Activated B cell treated with CpG ODN at 0.5 μM for 24 hours (primary cell): ENCODE results near the gene CFAP99. TPM values are rescaled to one million over a fixed set of nuclear protein-coding genes. Genes with fewer than 3 reads are reported as not detected.

Experiments
- ATAC-seq: fragments of 200-7000 bp; cut with Tn5 transposase; one replicate; pipeline ENCODE4 v1.10.0; 2021; ENCODE audit warnings: low read depth, mild to moderate bottlenecking, moderate library complexity
- CTCF ChIA-PET: fragments of 350-600 bp; sonication (Branson Sonifier 250); formaldehyde crosslinking; loops from one replicate; lab custom pipeline; 2021; ENCODE audit warnings: antibody characterized with exemption; lab: Charles Lee
- POLR2A ChIA-PET: fragments of 350-600 bp; sonication (Branson Sonifier 250); formaldehyde crosslinking; loops from one replicate; lab custom pipeline; 2021; ENCODE audit warnings: antibody characterized with exemption; lab: Charles Lee
- DNase-seq: peaks from one replicate; pipeline ENCODE4 v3.0.0; 2022
- H3K27ac Mint-ChIP-seq: one replicate; pipeline ENCODE4 v1.8.0; 2020; ENCODE audit warnings: mixed read lengths
- H3K27me3 Mint-ChIP-seq: one replicate; pipeline ENCODE4 v1.8.0; 2021; ENCODE audit warnings: mixed read lengths
- H3K36me3 Mint-ChIP-seq: one replicate; pipeline ENCODE4 v1.8.0; 2021; ENCODE audit warnings: low read depth, mixed read lengths
- H3K4me1 Mint-ChIP-seq: one replicate; pipeline ENCODE4 v1.8.0; 2021; ENCODE audit warnings: mixed read lengths
- H3K4me3 Mint-ChIP-seq: one replicate; pipeline ENCODE4 v1.8.0; 2020; ENCODE audit warnings: mild to moderate bottlenecking, mixed read lengths
- H3K9me3 Mint-ChIP-seq: one replicate; pipeline ENCODE4 v1.8.0; 2020; ENCODE audit warnings: mixed read lengths
- intact Hi-C: fragments of 100-400 bp; cut with micrococcal nuclease; formaldehyde crosslinking; loops from one replicate; pipeline ENCODE4 v1.15.1; 2024
- total RNA-seq: library from RNA; stranded (reverse); gene quantifications from 2 replicates; pipeline ENCODE4 v1.2.3, GENCODE V29; 2022
- TF ChIP-seq, protein P1 (sequence below): fragments of 200-600 bp; IDR thresholded peaks from one replicate; pipeline ENCODE4 v1.8.0; 2022; ENCODE audit warnings: antibody characterized with exemption, mild to moderate bottlenecking

CFAP99 gene
- total RNA-seq, 1 donor from 2014 or later, result not detected

DNA sequence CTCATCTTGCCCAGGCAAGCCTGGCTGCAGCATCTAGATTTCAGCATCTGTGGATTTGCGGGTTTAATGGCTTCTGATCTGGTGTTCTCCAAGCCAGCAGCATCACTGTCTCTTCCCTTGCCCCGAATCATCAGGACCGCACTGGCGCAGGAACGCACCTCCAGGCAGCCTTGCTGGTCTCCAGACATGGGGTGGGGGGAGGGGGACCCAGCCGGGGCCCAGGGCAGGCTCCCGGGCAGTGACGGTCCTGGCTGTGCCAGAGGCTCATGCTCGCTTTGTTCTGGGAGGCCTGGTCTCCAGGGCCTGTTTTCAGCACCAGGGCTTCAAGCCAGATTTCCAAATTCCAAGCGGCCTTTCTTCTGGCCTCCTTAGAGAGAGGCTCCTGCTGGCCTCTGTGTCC, 4.9 kb downstream of the CFAP99 start:
- Mint-ChIP-seq H3K4me3 (no peak overlapping the region), H3K9me3 (no peaks in the 10 kb centered on the region), H3K4me1 (peaks cover 23% of the 10 kb centered on the region), H3K27me3 (peaks cover 25% of the 10 kb centered on the region), H3K27ac (no peak overlapping the region), H3K36me3 (no peaks in the 10 kb centered on the region)
- intact Hi-C loops, result no loop called here
- ChIA-PET POLR2A (no interaction called here), CTCF (no interaction called here)
- no peak for DNase-seq
- TF ChIP-seq, protein P1, sequence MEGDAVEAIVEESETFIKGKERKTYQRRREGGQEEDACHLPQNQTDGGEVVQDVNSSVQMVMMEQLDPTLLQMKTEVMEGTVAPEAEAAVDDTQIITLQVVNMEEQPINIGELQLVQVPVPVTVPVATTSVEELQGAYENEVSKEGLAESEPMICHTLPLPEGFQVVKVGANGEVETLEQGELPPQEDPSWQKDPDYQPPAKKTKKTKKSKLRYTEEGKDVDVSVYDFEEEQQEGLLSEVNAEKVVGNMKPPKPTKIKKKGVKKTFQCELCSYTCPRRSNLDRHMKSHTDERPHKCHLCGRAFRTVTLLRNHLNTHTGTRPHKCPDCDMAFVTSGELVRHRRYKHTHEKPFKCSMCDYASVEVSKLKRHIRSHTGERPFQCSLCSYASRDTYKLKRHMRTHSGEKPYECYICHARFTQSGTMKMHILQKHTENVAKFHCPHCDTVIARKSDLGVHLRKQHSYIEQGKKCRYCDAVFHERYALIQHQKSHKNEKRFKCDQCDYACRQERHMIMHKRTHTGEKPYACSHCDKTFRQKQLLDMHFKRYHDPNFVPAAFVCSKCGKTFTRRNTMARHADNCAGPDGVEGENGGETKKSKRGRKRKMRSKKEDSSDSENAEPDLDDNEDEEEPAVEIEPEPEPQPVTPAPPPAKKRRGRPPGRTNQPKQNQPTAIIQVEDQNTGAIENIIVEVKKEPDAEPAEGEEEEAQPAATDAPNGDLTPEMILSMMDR, result no peak
- no peak for ATAC-seq

DNA sequence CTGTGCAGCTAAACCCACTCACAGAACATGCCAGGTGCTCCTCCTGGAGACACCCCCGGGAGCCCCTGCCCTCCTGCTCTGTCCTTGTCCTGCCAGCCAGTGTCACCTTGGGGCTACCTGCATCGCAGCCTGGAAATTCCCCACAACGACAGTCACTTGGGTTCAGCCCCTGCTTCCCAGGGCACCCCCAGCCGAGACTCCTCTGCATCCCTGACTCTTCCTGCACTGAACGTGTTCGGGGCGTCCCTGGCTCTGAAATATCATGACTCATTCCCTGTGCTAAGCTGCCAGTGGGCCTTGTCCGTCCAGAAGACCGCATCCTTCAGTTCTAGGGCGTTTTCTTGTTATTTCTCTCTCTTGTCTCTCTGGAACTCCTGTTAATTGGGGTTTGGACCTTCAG, 5.8 kb downstream of the CFAP99 start:
- intact Hi-C loops, result no loop called here
- H3K4me1 Mint-ChIP-seq, result peaks cover 17% of the 10 kb centered on the region
- no peaks in the 10 kb centered on the region for H3K36me3 Mint-ChIP-seq
- POLR2A ChIA-PET, result interaction anchor here (0.6 kb wide), 1 partner anchor 199 kb away, joined by 3 read pairs; no protein-coding TSS in a partner anchor
- CTCF ChIA-PET, result no interaction called here
- peaks cover 23% of the 10 kb centered on the region for H3K27me3 Mint-ChIP-seq
- TF ChIP-seq, protein P1, result no peak
- ATAC-seq (no peak), DNase-seq (no peak)
- no peak overlapping the region for H3K27ac Mint-ChIP-seq
- no peaks in the 10 kb centered on the region for H3K9me3 Mint-ChIP-seq
- H3K4me3 Mint-ChIP-seq, result no peak overlapping the region

DNA sequence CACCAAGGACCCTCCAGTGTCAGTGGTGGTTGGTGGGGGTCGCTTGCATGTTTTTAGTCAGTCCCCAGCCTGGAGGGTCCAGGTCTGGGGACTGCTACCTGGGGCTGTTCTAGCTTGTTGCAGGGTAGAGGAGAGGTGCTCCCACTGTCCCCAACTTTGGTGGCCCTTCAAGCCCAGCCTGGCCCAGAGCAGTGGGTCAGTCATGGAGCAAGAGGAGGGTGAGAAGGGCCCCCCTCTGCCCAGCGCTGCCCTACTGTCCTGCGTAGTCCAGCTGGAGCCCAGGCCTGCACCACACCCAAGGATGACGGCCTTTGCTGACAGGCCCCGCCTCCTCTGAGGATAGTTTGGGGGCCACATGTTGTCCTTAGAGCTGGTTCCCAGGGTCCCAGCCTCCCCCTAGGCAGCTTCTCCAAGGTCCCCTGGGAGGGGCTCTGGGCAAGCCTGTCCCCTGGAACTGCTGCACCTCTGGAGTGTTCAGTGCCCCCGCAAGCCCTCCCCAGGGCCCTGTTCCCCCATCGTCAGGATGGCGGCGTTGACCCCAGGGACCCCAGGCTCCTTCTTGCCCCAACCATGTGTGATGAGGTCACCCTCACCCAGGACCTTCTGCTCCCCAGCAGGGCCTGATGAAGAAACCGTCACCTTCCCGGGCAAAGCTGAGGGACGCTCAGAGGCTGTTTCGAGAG, 6.8 kb downstream of the CFAP99 start:
- intact Hi-C loops, result no loop called here
- TF ChIP-seq, protein P1, result no peak
- Mint-ChIP-seq H3K4me1 (peaks cover 10% of the 10 kb centered on the region), H3K4me3 (no peak overlapping the region), H3K36me3 (no peaks in the 10 kb centered on the region), H3K9me3 (no peaks in the 10 kb centered on the region), H3K27ac (no peak overlapping the region), H3K27me3 (peaks cover 14% of the 10 kb centered on the region)
- CTCF ChIA-PET, result no interaction called here
- DNase-seq, result no peak
- POLR2A ChIA-PET, result interaction anchor here (0.6 kb wide), 1 partner anchor 31 kb away, joined by 3 read pairs; no protein-coding TSS in a partner anchor
- ATAC-seq, result no peak

DNA sequence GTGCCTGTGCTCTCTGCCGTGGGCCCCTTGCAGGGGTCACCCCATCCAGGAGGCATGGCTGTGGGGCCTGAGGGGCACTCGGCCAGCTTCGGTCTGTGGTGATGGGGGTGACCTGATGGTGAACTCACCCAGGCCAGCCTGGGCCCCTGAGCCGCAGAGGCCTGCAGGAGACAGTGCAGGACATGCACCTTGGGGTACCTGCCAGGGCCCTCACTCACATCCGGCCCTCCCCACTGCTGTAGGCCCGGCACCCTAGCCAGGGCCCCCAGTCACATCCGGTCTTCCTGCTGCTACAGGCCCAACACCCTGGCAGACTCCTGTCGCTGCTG, 7.3 kb downstream of the CFAP99 start:
- ATAC-seq (no peak), DNase-seq (no peak)
- Mint-ChIP-seq H3K36me3 (no peaks in the 10 kb centered on the region), H3K27ac (no peak overlapping the region), H3K9me3 (no peaks in the 10 kb centered on the region), H3K4me1 (peaks cover 10% of the 10 kb centered on the region), H3K27me3 (peaks cover 9% of the 10 kb centered on the region), H3K4me3 (no peak overlapping the region)
- TF ChIP-seq, protein P1, result no peak
- ChIA-PET POLR2A (interaction anchor here (0.5 kb wide), 1 partner anchor 201 kb away, joined by 3 read pairs; no protein-coding TSS in a partner anchor), CTCF (no interaction called here)
- intact Hi-C loops, result no loop called here

DNA sequence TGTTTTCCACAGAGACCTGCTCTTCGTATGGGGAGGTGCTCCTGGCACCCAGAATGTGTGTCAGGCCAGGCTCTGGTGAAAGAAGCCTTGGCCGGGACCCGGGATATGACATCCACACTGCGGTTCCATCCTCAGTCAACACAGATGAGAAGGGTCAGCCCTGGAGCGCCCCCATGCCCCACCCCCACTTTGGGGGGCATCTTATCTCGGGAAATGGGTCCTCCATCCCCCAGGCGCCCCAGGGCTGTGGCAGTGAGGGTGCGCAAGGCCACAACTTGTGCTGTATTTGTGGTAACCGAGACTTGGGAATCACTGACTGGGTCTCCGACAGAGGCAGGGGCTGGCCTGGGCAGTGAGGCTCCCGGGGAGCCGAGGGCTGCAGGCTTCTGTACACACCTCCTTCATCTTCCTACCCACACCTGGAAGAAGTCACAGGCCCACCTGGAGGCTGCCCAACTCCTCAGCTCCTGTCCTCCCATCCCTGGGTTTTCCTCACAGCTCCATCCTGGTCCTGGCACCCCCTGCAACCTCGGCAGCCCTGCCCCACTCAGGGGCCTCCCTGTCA, 8.0 kb downstream of the CFAP99 start:
- DNase-seq (no peak), ATAC-seq (no peak)
- peaks cover 8% of the 10 kb centered on the region for H3K27me3 Mint-ChIP-seq
- TF ChIP-seq, protein P1, result no peak
- H3K36me3 Mint-ChIP-seq, result no peaks in the 10 kb centered on the region
- peaks cover 6% of the 10 kb centered on the region for H3K4me1 Mint-ChIP-seq
- CTCF ChIA-PET, result no interaction called here
- no peak overlapping the region for H3K27ac Mint-ChIP-seq
- intact Hi-C loops, result no loop called here
- H3K4me3 Mint-ChIP-seq, result no peak overlapping the region
- POLR2A ChIA-PET, result no interaction called here
- no peaks in the 10 kb centered on the region for H3K9me3 Mint-ChIP-seq
